Stimulated activated naive CD8-positive, alpha-beta T cell treated with anti-CD3 and anti-CD28 coated beads, Interleukin-15, Interleukin-2, amounts not matched to agents 100 ng/mL and 50 ng/mL, for 24 hours (primary cell): ENCODE data around the gene CER1.
"Not testable (repeated sequence)": the region's sequence is repeated elsewhere in the genome, so short reads cannot be mapped to it uniquely, and the experiment has no call there.

Experiments
- H3K27ac Mint-ChIP-seq: one replicate; pipeline ENCODE4 v1.8.0; 2021; ENCODE audit warnings: mild to moderate bottlenecking, mixed read lengths
- H3K27me3 Mint-ChIP-seq: one replicate; pipeline ENCODE4 v1.8.0; 2021; ENCODE audit warnings: mixed read lengths
- H3K36me3 Mint-ChIP-seq: one replicate; pipeline ENCODE4 v1.8.0; 2021; ENCODE audit warnings: low read depth, mixed read lengths
- H3K4me1 Mint-ChIP-seq: one replicate; pipeline ENCODE4 v1.8.0; 2021; ENCODE audit warnings: low read depth, mixed read lengths
- H3K4me3 Mint-ChIP-seq: one replicate; pipeline ENCODE4 v1.8.0; 2021; ENCODE audit warnings: mild to moderate bottlenecking, mixed read lengths
- H3K9me3 Mint-ChIP-seq: one replicate; pipeline ENCODE4 v1.8.0; 2021; ENCODE audit warnings: mixed read lengths

Gene CER1

DNA sequence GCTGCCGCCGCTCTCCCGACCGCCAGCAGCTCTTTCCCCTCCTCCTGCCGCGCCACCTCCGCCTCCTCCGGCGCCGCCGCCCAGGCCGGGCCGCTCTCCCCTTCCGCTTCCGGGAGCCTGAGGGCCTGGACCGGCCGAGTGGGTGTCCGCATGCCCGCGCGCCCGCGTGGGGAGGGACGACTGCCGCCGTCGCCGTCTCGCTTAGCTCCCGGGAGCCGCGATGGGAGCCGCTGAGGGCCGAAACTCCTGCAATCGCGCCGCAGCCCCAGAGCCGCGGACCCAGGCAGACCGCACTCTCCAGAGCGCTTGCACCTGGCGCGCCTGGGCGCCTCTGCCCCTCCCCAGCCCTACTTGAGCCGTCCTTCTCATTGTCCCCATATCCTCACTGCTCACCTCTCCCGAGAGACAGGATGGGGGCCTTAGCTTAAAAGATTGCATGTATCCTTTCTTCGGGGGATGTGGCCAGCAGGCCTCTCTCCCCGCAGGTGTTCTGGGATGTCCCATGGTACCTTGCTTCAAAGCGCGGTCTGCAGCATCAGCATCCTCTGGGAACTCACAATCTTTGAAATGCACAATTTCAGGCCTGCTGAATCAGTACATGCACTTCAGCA lies 29.2 kb downstream of the CER1 start, which contains the start of gene ZDHHC21:
TSS of gene ZDHHC21 (minus strand) at position 182 of the 611 bp plus-strand sequence. CDS start 19,092 bp downstream, outside the sequence.
- Mint-ChIP-seq H3K4me3 (peak within 1 kb of the TSS; percentile 90), H3K4me1 (peaks cover 35% of the 10 kb centered on the region), H3K9me3 (no peaks in the 10 kb centered on the region), H3K36me3 (peaks cover 10% of the 10 kb centered on the region), H3K27ac (peak within 1 kb of the TSS; percentile 94), H3K27me3 (peaks cover 4% of the 10 kb centered on the region)

DNA sequence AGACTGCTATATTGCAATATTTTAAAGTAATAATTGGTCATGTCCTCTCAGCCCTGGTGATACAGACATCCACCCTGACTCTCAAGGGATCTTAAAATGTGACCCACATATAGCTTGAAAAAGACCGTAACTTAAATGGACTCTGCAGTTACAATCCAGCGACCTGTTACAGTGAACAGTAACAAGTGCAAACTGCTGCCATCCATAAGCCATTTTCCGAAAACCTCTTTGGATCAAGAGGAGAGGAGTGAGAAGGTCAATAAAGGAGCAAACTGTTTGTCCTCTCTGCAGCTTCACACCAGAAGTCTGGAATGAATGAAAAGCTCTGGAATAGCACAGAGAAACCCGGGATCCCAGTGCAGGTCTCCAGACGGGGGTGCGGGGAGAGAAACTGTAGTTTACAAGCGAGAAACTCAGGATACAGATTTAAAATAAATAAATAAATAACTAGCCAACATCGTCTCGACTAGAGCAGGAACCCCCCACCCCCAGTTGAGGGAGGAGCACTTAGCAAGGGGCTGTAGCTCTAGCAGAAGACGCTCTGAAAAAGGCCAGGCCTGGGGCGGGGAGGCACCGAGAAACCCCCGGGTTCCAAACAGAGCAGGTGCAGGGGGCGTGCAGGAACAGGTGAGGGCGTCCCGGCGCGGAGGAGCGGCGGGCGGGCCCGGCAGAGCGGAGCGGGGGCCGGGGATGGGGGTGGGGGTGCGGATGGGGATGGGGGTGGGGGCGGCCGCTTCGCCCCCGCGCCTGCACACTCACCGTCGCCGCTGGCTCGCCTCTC lies 29.9 kb downstream of the CER1 start:
- Mint-ChIP-seq H3K27ac (peak overlapping the region; percentile 84), H3K4me3 (peak overlapping the region; percentile 90), H3K4me1 (peaks cover 35% of the 10 kb centered on the region), H3K9me3 (no peaks in the 10 kb centered on the region), H3K27me3 (peaks cover 4% of the 10 kb centered on the region), H3K36me3 (peaks cover 15% of the 10 kb centered on the region)

DNA sequence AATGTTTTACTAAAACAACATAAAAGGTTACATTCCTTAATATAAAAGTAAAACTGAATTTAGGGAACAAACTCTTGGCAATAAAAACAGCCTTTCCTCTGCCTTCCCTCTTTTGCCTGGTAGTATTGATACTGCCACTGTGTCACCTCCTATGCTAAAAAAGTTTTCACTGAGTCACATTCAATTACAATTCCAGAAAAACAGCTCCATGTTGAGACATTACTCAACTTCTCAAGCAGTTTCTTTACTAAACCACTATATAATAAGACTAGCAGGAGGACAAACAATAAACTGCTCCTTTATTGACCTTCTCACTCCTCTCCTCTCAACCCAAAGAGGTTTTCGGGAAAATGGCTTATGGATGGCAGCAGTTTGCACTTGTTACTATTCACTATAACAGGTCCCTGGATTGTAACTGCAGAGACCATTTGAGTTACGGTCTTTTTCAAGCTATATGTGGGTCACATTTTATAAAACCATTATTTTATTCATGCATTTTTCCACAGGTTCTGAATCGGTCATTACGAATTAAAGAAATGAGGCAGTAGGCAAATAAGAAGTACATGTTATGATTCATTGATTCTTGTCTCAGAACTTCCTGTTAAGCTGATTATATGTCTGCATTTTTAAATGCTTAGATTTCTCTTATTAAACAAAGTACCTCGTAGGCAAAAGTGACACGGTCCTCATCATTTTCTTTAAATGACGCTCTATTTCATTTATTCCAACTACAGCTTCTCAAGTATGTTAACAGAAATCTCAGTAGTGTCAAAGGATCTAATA lies 31.4 kb downstream of the CER1 start:
- Mint-ChIP-seq H3K4me3 (peak overlapping the region; percentile 9), H3K4me1 (peaks cover 35% of the 10 kb centered on the region), H3K27me3 (no peaks in the 10 kb centered on the region), H3K27ac (no peak overlapping the region), H3K36me3 (peaks cover 20% of the 10 kb centered on the region), H3K9me3 (no peaks in the 10 kb centered on the region)

DNA sequence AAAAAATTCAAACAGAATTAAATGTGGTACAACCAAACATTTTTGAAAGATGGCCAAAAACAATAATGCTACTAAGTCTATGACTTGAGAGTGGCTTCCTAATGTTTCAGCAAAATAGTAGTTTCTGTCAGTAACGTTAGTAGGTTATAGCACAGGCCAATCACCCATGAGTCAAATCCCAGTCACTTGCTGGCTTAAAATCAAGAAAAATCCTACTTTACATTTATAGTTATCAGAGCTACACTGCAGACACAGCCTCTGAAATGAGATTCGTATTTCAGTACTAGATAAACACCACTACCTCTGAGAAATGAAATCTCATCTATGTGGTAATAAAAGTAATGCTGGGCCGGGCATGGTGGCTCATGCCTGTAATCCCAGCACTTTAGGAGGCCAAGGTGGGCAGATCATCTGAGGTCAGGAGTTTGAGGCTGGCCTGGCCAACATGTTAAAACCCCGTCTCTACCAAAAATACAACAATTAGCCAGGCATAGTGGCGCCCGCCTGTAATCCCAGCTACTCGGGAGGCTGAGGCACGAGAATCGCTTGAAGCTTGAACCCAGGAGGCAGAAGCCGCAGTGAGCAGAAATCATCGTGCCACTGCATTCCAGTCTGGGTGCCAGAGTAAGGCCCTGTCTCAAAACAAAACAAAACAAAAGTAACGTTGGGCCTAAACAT lies 35.4 kb downstream of the CER1 start:
- H3K9me3 Mint-ChIP-seq, result no peaks in the 10 kb centered on the region
- no peaks in the 10 kb centered on the region for H3K27me3 Mint-ChIP-seq
- no peak overlapping the region for H3K4me3 Mint-ChIP-seq
- peaks cover 21% of the 10 kb centered on the region for H3K4me1 Mint-ChIP-seq
- H3K27ac Mint-ChIP-seq, result no peak overlapping the region
- H3K36me3 Mint-ChIP-seq, result peaks cover 39% of the 10 kb centered on the region

DNA sequence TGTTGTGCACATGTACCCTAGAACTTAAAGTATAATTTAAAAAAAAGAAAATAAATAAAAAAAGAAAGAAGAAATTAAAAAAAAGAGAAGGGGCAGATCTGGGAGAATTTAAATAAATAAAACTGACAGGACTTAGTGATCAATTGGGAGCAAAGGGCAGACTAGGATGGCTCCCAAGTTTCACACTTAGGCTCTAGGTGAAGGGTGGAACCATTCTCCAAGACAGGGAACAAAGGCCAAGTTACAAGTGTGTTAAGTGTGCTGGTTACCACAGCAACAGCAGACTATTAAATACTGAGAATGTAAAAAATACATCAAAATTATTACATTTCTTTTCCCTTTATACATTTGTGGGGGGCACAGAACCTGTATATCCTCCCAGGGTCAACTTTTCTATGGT lies 36.4 kb downstream of the CER1 start:
- no peaks in the 10 kb centered on the region for H3K27me3 Mint-ChIP-seq
- H3K4me3 Mint-ChIP-seq, result no peak overlapping the region
- H3K27ac Mint-ChIP-seq, result no peak overlapping the region
- peaks cover 11% of the 10 kb centered on the region for H3K4me1 Mint-ChIP-seq
- H3K9me3 Mint-ChIP-seq, result no peaks in the 10 kb centered on the region
- peaks cover 41% of the 10 kb centered on the region for H3K36me3 Mint-ChIP-seq

DNA sequence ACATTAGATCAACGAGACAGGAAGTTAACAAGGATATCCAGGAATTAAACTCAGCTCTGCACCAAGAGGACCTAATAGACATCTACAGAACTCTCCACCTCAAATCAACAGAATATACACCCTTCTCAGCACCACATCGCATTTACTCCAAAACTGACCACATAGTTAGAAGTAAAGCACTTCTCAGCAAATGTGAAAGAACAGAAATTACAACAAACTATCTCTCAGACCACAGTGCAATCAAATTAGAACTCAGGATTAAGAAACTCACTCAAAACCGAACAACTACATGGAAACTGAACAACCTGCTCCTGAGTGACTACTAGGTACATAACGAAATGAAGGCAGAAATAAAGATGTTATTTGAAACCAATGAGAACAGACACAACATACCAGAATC lies 39.9 kb downstream of the CER1 start:
- not testable (repeated sequence) for H3K27ac Mint-ChIP-seq, H3K4me3 Mint-ChIP-seq, H3K27me3 Mint-ChIP-seq, H3K9me3 Mint-ChIP-seq, H3K4me1 Mint-ChIP-seq
- peaks cover 43% of the 10 kb centered on the region for H3K36me3 Mint-ChIP-seq

DNA sequence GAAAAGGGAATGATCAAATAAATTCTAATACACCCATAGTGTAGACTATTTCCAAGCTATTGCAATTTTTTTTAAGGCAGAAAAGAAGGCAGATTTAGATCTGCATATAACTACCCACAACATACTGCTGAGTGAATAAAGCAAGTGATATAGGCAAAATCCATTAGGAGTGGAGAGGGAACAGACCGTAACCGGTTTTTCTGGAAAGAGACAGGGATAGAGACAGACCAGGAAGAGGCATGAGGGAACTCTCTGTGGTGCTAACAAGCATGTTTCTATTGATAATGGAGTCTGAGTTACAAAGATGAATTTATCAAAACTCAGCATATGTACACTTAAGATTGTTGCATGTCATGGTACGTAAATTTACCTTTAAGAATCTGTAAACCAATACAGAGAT lies 43.8 kb downstream of the CER1 start:
- Mint-ChIP-seq H3K27ac (no peak overlapping the region), H3K4me1 (peaks cover 3% of the 10 kb centered on the region), H3K4me3 (no peak overlapping the region), H3K27me3 (no peaks in the 10 kb centered on the region), H3K36me3 (peaks cover 36% of the 10 kb centered on the region), H3K9me3 (no peaks in the 10 kb centered on the region)

DNA sequence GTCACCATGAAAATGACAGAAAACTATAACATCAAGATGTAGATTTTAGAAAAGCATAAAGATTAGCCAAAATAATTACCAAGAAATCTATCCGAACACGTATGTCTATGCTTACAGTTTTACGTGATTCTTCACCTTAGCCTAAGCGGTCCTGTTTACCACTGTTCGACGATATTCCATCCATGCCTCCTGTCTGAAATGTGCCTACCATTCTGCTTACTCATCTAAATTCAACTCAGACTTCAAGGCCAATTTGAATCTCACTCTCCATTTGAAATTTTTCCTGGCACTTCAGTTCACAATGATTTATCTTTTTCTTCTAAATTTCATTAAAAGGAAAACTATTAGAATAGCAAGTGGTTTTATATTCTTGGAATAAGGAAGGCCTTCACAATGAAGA lies 44.7 kb downstream of the CER1 start:
- Mint-ChIP-seq H3K27me3 (no peaks in the 10 kb centered on the region), H3K27ac (no peak overlapping the region), H3K9me3 (no peaks in the 10 kb centered on the region), H3K36me3 (peaks cover 30% of the 10 kb centered on the region), H3K4me3 (no peak overlapping the region), H3K4me1 (peaks cover 3% of the 10 kb centered on the region)

DNA sequence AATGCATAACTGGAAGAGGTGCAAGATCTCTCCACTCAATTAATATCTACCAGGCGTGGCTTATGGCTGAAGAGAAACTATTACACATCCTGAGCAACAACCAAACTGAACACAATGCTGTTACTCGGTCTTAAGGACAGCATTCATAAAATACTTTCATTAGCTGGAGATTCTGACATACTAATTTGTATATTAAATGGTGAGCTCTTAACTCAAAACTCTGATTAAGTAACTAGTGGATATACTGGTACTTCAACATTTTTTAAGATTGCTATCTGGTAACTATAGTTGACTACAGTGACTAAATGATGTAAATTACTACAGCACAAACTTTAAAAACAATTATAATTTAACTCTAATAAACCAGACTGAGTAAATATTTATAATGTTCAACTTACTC lies 45.1 kb downstream of the CER1 start:
- no peaks in the 10 kb centered on the region for H3K27me3 Mint-ChIP-seq
- H3K4me1 Mint-ChIP-seq, result peaks cover 3% of the 10 kb centered on the region
- H3K27ac Mint-ChIP-seq, result no peak overlapping the region
- no peak overlapping the region for H3K4me3 Mint-ChIP-seq
- H3K36me3 Mint-ChIP-seq, result peaks cover 28% of the 10 kb centered on the region
- no peaks in the 10 kb centered on the region for H3K9me3 Mint-ChIP-seq

DNA sequence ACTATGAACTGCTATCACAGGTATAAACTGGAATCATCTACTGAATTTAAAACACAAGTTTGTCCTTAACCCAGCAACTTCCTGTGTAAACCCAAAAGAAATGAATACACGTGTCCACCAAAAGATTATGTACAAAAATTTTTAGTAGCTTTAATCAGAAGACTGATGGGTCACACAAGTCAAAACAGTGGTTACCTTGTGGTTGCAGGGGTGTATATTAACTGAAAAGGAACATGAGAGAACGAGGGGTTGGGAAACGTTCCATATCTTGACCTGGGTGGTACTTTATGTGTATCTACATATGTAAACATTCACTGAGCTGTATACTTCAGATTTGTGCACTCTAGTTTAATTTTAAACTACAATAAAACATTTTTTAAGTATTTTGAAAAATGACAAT lies 47.9 kb downstream of the CER1 start:
- Mint-ChIP-seq H3K9me3 (no peaks in the 10 kb centered on the region), H3K27ac (no peak overlapping the region), H3K27me3 (no peaks in the 10 kb centered on the region), H3K4me1 (peaks cover 10% of the 10 kb centered on the region), H3K36me3 (peaks cover 29% of the 10 kb centered on the region), H3K4me3 (no peak overlapping the region)

DNA sequence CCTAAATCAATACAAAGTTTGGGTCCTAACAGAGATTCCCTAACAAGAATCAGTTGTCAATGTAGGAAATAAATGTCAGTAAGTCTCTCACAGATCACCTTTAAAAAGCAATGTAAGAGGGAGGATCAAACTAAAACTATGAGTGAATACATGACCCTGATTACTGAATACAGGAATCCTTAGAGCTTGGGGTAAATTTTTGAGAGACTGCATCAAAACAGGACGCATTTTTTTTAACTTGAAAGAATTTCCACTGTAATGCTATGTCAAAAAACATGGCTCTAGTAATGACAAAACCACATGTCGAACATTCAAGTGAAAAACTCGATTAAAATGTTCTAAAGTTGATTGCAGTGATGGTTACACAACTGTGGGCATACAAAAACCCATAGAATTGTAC lies 51.2 kb downstream of the CER1 start:
- Mint-ChIP-seq H3K4me3 (no peak overlapping the region), H3K36me3 (peaks cover 11% of the 10 kb centered on the region), H3K4me1 (peaks cover 7% of the 10 kb centered on the region), H3K9me3 (no peaks in the 10 kb centered on the region), H3K27me3 (no peaks in the 10 kb centered on the region), H3K27ac (no peak overlapping the region)

DNA sequence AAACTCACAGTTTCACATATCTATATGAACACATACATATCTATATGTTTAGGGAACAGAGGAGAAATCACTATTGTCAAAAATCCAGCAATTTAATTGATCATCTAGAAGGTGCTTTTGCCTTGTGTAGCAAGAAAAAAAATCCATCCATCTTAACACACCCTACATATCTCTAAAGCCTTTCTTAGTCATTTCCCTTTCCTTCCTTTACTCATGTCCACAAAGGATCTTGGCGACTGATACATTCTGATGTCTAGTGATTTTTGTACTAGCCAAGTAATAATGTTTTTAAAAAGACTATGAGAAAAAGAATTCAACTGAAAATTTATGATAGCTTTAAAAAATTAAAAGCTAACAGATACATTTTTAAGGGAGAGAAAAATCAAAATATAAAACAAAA lies 51.8 kb downstream of the CER1 start:
- no peak overlapping the region for H3K4me3 Mint-ChIP-seq
- H3K4me1 Mint-ChIP-seq, result peaks cover 7% of the 10 kb centered on the region
- no peaks in the 10 kb centered on the region for H3K9me3 Mint-ChIP-seq
- H3K36me3 Mint-ChIP-seq, result peaks cover 11% of the 10 kb centered on the region
- H3K27ac Mint-ChIP-seq, result no peak overlapping the region
- no peaks in the 10 kb centered on the region for H3K27me3 Mint-ChIP-seq
